OCI-LY7 (cell line): ENCODE results near the gene DLGAP4. TPM values are rescaled to one million over a fixed set of nuclear protein-coding genes. Genes with fewer than 3 reads are reported as not detected.

Experiments
- BruUV-seq: library from RNA; stranded (reverse); fragments of 400-500 nt; replicated peaks from 2 replicates; lab custom pipeline; 2021; lab: Mats Ljungman, UMichigan
- CTCF ChIA-PET: fragments of 300-600 bp; sonication (Branson Sonifier 250); formaldehyde crosslinking; loops from one replicate; lab custom pipeline; 2022; ENCODE audit warnings: antibody characterized with exemption; ENCODE audit not compliant: unreplicated experiment; lab: Charles Lee
- POLR2A ChIA-PET: fragments of 300-600 bp; sonication (Branson Sonifier 250); formaldehyde crosslinking; loops from one replicate; lab custom pipeline; 2022; ENCODE audit warnings: antibody characterized with exemption; lab: Charles Lee
- DNase-seq: peaks from one replicate; pipeline ENCODE4 v3.0.0-alpha.2; 2015; ENCODE audit warnings: low spot score
- H2AFZ ChIP-seq: fragments of 200-600 bp; sonication (generic), shearing (Covaris generic); 2 replicates; pipeline ENCODE4 v1.6.1; 2014; ENCODE audit warnings: mild to moderate bottlenecking, antibody characterized with exemption, low read length, moderate library complexity
- H3K27ac ChIP-seq: fragments of 200-600 bp; sonication (generic); 2 replicates; pipeline ENCODE4 v1.5.1; 2014; ENCODE audit warnings: mixed run types, low read depth, mild to moderate bottlenecking, moderate library complexity, low read length, inconsistent platforms; ENCODE audit not compliant: poor library complexity, severe bottlenecking
- H3K36me3 ChIP-seq: fragments of 200-600 bp; sonication (generic); 2 replicates; pipeline ENCODE4 v1.6.1; 2014; ENCODE audit warnings: mild to moderate bottlenecking, antibody characterized with exemption, low read length, moderate library complexity, mixed read lengths; ENCODE audit not compliant: insufficient read depth
- H3K4me1 ChIP-seq: fragments of 200-600 bp; sonication (generic); 2 replicates; pipeline ENCODE4 v1.5.1; 2014; ENCODE audit warnings: mild to moderate bottlenecking, low read length; ENCODE audit not compliant: insufficient read depth, poor library complexity, severe bottlenecking
- H3K4me2 ChIP-seq: fragments of 200-600 bp; sonication (generic); 2 replicates; pipeline ENCODE4 v1.6.1; 2014; ENCODE audit warnings: mild to moderate bottlenecking, low read length
- H3K4me3 ChIP-seq: fragments of 200-600 bp; sonication (generic); 2 replicates; pipeline ENCODE4 v1.5.1; 2014; ENCODE audit warnings: mild to moderate bottlenecking, low read depth, low read length; ENCODE audit not compliant: poor library complexity, severe bottlenecking
- H3K79me2 ChIP-seq: fragments of 200-600 bp; sonication (generic); 2 replicates; pipeline ENCODE4 v1.6.1; 2016; ENCODE audit warnings: low read depth, mild to moderate bottlenecking, low read length, moderate library complexity, mixed read lengths; ENCODE audit not compliant: insufficient read depth
- H3K9me2 ChIP-seq: fragments of 200-600 bp; sonication (generic); 2 replicates; pipeline ENCODE4 v1.6.1; 2016; ENCODE audit warnings: mild to moderate bottlenecking, low read length, mixed read lengths; ENCODE audit not compliant: insufficient read depth
- H3K9me3 ChIP-seq: fragments of 200-600 bp; sonication (generic); 2 replicates; pipeline ENCODE4 v1.6.1; 2014; ENCODE audit warnings: mild to moderate bottlenecking, mixed run types, low read length, mixed read lengths
- H4K20me1 ChIP-seq: fragments of 200-600 bp; sonication (generic); 2 replicates; pipeline ENCODE4 v1.6.1; 2014; ENCODE audit warnings: mild to moderate bottlenecking, antibody characterized with exemption, low read length, moderate library complexity, mixed read lengths; ENCODE audit not compliant: insufficient read depth
- EZH2phosphoT487 ChIP-seq: fragments of 200-600 bp; sonication (generic); IDR thresholded peaks from 2 replicates; pipeline ENCODE4 v1.6.1; 2018; ENCODE audit warnings: low read depth, borderline replicate concordance, mild to moderate bottlenecking, mixed run types, antibody characterized with exemption, low read length, moderate library complexity, mixed read lengths
- intact Hi-C: fragments of 100-400 bp; cut with micrococcal nuclease; formaldehyde crosslinking; loops from one replicate; pipeline ENCODE4 v1.10.0; 2022; ENCODE audit not compliant: unreplicated experiment
- total RNA-seq, 2 experiments: library from RNA; depleted of rRNA in 1 of 2; stranded (reverse); fragments of >200 nt in 1 of 2; shearing (Covaris generic) in 1 of 2; gene quantifications; 2 replicates each; pipeline ENCODE4 v1.2.3, GENCODE V29; 2014 to 2022
- TF ChIP-seq, protein P1 (sequence below): fragments of 200-600 bp; sonication (generic); conservative IDR thresholded peaks from 2 replicates; pipeline ENCODE4 v1.5.1; 2014; ENCODE audit warnings: mild to moderate bottlenecking, antibody characterized with exemption, low read length, moderate library complexity, mixed read lengths

The DLGAP4 gene
- total RNA-seq, 2 experiments from 2014 or later, result 7.7 to 41.6 TPM

DNA sequence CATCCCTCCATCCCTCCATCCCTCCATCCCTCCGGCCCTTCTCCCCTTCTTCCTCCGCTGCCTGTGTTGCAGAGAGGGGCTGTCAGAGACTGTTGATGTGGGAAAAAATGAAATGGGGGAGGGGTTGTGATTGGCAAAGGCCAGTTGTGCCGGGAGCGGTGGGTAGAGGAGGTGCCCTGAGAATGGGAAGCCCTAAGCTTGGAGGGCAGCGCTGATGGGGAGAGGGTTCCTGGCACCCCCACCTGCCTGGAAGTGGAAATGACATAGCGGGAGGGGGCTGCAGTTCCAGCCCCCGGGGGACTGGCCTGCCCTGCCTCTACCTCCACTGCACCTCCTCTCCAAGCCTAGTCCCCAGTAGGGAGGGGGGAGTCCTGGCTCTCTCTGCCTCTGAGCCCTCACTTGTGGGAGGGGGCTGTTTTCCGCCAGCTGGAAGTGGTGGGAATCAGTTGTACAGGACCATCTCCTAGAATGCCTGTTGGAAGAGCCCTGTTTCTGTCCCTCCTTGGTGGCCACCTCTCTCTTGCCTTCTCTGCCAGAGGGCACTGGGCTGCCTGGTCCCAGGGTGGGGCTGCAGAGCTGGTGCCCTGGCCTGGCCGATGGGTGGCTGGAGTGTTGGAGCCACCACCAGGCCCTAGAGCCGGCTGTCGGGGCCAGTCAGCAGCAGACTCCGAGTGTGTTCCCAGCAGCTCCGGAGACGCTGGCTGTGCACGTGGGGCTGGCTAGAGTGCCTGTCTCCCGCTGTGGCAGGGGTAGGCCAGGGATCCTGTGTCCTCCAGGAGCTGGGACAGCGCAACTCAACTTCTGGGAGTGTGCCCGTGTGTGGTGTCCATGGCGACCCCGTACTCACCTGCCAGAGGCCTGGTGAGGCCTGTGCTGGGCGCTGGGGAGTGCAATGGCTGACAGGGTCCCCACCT is 1.5 kb downstream of the DLGAP4 start:
- H3K9me2 ChIP-seq, result no peaks in the 10 kb centered on the region
- no TSS peak for BruUV-seq
- H3K4me2 ChIP-seq, result no peak overlapping the region
- POLR2A ChIA-PET, result no interaction called here
- H3K9me3 ChIP-seq, result no peaks in the 10 kb centered on the region
- H2AFZ ChIP-seq, result no peak overlapping the region
- no peak for DNase-seq
- intact Hi-C loops, result no loop called here
- CTCF ChIA-PET, result interaction anchor here (1.0 kb wide), 1 partner anchor 175 kb away, joined by 5 read pairs; no protein-coding TSS in a partner anchor
- no peaks in the 10 kb centered on the region for H3K36me3 ChIP-seq
- no peak overlapping the region for H3K4me3 ChIP-seq
- H3K79me2 ChIP-seq, result no peaks in the 10 kb centered on the region
- H3K4me1 ChIP-seq, result no peaks in the 10 kb centered on the region
- TF ChIP-seq, protein P1, sequence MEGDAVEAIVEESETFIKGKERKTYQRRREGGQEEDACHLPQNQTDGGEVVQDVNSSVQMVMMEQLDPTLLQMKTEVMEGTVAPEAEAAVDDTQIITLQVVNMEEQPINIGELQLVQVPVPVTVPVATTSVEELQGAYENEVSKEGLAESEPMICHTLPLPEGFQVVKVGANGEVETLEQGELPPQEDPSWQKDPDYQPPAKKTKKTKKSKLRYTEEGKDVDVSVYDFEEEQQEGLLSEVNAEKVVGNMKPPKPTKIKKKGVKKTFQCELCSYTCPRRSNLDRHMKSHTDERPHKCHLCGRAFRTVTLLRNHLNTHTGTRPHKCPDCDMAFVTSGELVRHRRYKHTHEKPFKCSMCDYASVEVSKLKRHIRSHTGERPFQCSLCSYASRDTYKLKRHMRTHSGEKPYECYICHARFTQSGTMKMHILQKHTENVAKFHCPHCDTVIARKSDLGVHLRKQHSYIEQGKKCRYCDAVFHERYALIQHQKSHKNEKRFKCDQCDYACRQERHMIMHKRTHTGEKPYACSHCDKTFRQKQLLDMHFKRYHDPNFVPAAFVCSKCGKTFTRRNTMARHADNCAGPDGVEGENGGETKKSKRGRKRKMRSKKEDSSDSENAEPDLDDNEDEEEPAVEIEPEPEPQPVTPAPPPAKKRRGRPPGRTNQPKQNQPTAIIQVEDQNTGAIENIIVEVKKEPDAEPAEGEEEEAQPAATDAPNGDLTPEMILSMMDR, result no peak
- no peak for TF ChIP-seq EZH2phosphoT487
- no peaks in the 10 kb centered on the region for H4K20me1 ChIP-seq
- no peak overlapping the region for H3K27ac ChIP-seq

GRCh38 chr20:36308353-36308752 is 2.2 kb downstream of the DLGAP4 start:
- DNase-seq, result no peak
- ChIA-PET POLR2A (no interaction called here), CTCF (interaction anchor here (1.0 kb wide), 1 partner anchor 174 kb away, joined by 5 read pairs; no protein-coding TSS in a partner anchor)
- H4K20me1 ChIP-seq, result no peaks in the 10 kb centered on the region
- H3K36me3 ChIP-seq, result no peaks in the 10 kb centered on the region
- intact Hi-C loops, result no loop called here
- no peaks in the 10 kb centered on the region for H3K9me2 ChIP-seq
- H3K4me3 ChIP-seq, result no peak overlapping the region
- no peak overlapping the region for H3K27ac ChIP-seq
- H3K4me1 ChIP-seq, result no peaks in the 10 kb centered on the region
- H3K79me2 ChIP-seq, result no peaks in the 10 kb centered on the region
- no peak overlapping the region for H2AFZ ChIP-seq
- H3K4me2 ChIP-seq, result no peak overlapping the region
- H3K9me3 ChIP-seq, result no peaks in the 10 kb centered on the region
- TF ChIP-seq EZH2phosphoT487, result no peak
- TF ChIP-seq, protein P1, result no peak
- no TSS peak for BruUV-seq

GRCh38 chr20:36308986-36309385 is 2.8 kb downstream of the DLGAP4 start:
- Histone ChIP-seq H3K9me2 (no peaks in the 10 kb centered on the region), H3K4me1 (no peaks in the 10 kb centered on the region), H3K4me2 (no peak overlapping the region), H3K27ac (no peak overlapping the region), H3K9me3 (no peaks in the 10 kb centered on the region), H3K4me3 (no peak overlapping the region), H3K36me3 (no peaks in the 10 kb centered on the region), H2AFZ (no peak overlapping the region), H3K79me2 (no peaks in the 10 kb centered on the region), H4K20me1 (no peaks in the 10 kb centered on the region)
- CTCF ChIA-PET, result interaction anchor here (1.0 kb wide), 1 partner anchor 174 kb away, joined by 5 read pairs; no protein-coding TSS in a partner anchor
- no TSS peak for BruUV-seq
- TF ChIP-seq, protein P1, result no peak
- POLR2A ChIA-PET, result no interaction called here
- no peak for DNase-seq
- intact Hi-C loops, result no loop called here
